Loucy (cell line): Measurements from ENCODE around the gene MASTL.
A peak's percentile ranks its signal among the peaks of the same experiment; 100 is the strongest.

ENCODE experiments used
- H2AFZ ChIP-seq: fragments of 200-600 bp; sonication (generic); 2 replicates; pipeline ENCODE4 v1.6.0; 2016; ENCODE audit warnings: antibody characterized with exemption, mild to moderate bottlenecking, low read length, moderate library complexity
- H3F3A ChIP-seq: fragments of 200-600 bp; 2 replicates; pipeline ENCODE4 v1.6.0; 2016; ENCODE audit warnings: antibody characterized with exemption, low read depth, mild to moderate bottlenecking
- H3K27me3 ChIP-seq: fragments of 200-600 bp; sonication (generic); 2 replicates; pipeline ENCODE4 v1.6.1; 2014; ENCODE audit warnings: low read length, mild to moderate bottlenecking; ENCODE audit not compliant: insufficient read depth, poor library complexity, severe bottlenecking
- H3K36me3 ChIP-seq: fragments of 200-600 bp; sonication (generic); 2 replicates; pipeline ENCODE4 v1.6.1; 2016; ENCODE audit warnings: low read length; ENCODE audit not compliant: insufficient read depth
- H3K4me1 ChIP-seq: fragments of 200-600 bp; sonication (generic); 2 replicates; pipeline ENCODE4 v1.5.1; 2014; ENCODE audit warnings: low read length, mild to moderate bottlenecking; ENCODE audit not compliant: insufficient read depth, poor library complexity, severe bottlenecking
- H3K4me2 ChIP-seq: fragments of 200-600 bp; sonication (generic); 2 replicates; pipeline ENCODE4 v1.6.0; 2014; ENCODE audit warnings: antibody characterized with exemption, low read length, low read depth, mild to moderate bottlenecking; ENCODE audit not compliant: poor library complexity, severe bottlenecking
- H3K4me3 ChIP-seq: fragments of 200-600 bp; sonication (generic); 2 replicates; pipeline ENCODE4 v1.5.1; 2014; ENCODE audit warnings: low read length, mild to moderate bottlenecking, mixed read lengths; ENCODE audit not compliant: poor library complexity, severe bottlenecking
- H3K79me2 ChIP-seq: fragments of 200-600 bp; sonication (generic); 2 replicates; pipeline ENCODE4 v1.6.1; 2014; ENCODE audit warnings: low read length; ENCODE audit not compliant: insufficient read depth
- H3K9ac ChIP-seq: fragments of 200-600 bp; sonication (generic); 2 replicates; pipeline ENCODE4 v1.6.0; 2014; ENCODE audit warnings: mild to moderate bottlenecking, low read depth, low read length, moderate library complexity; ENCODE audit not compliant: poor library complexity, severe bottlenecking
- H3K9me2 ChIP-seq: fragments of 200-600 bp; sonication (generic); replicated peaks from 2 replicates; pipeline ENCODE4 v1.6.1; 2016; ENCODE audit warnings: low read depth, low read length, mixed read lengths
- H3K9me3 ChIP-seq: fragments of 200-600 bp; sonication (generic); 2 replicates; pipeline ENCODE4 v1.6.1; 2014; ENCODE audit warnings: mild to moderate bottlenecking, antibody characterized with exemption, low read length, low read depth; ENCODE audit not compliant: insufficient read depth
- H4K20me1 ChIP-seq: fragments of 200-600 bp; sonication (generic); 2 replicates; pipeline ENCODE4 v1.6.0; 2014; ENCODE audit warnings: antibody characterized with exemption, low read length, mild to moderate bottlenecking; ENCODE audit not compliant: insufficient read depth, poor library complexity, severe bottlenecking
- CTCF ChIP-seq: fragments of 200-600 bp; sonication (generic); conservative IDR thresholded peaks from 2 replicates; pipeline ENCODE4 v1.5.1; 2014; ENCODE audit warnings: mild to moderate bottlenecking, antibody characterized with exemption, low read length
- EZH2phosphoT487 ChIP-seq: fragments of 200-600 bp; IDR thresholded peaks from 2 replicates; pipeline ENCODE4 v1.6.1; 2018; ENCODE audit warnings: antibody characterized with exemption, mild to moderate bottlenecking, moderate library complexity, borderline replicate concordance

The MASTL gene

DNA sequence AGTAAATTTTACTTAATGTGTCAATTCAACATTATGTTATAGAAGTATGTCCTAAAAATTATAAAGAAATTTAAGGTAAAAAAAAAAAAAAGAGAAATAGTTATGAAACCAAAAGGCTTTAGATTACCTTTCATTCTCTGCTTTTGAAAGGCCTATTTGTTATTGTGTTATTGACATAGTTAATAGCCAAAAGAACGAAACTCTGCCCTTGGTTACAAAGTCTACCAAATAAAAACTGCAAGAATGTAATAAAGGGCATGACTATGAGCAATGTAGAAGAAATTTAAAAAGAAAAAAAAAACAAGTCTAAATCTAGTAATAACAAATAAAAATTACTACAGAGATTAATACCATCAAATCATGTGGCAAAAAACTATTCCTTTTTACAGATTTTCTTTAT lies 74.9 kb downstream of the MASTL start:
- Histone ChIP-seq H3K9ac (no peak overlapping the region), H3F3A (no peaks in the 10 kb centered on the region), H4K20me1 (no peaks in the 10 kb centered on the region), H3K9me3 (no peaks in the 10 kb centered on the region), H3K4me3 (no peak overlapping the region), H3K36me3 (peaks cover 9% of the 10 kb centered on the region; the same call in 1 of the 2 replicates), H2AFZ (no peak overlapping the region), H3K9me2 (no peaks in the 10 kb centered on the region), H3K27me3 (no peaks in the 10 kb centered on the region), H3K4me1 (peaks cover 8% of the 10 kb centered on the region), H3K79me2 (0 out of 2 replicates have a peak, but pooled peaks cover 1% of the 10 kb centered on the region), H3K4me2 (no peak overlapping the region)
- TF ChIP-seq EZH2phosphoT487 (no peak), CTCF (no peak)

- Histone ChIP-seq H3K4me3 (no peak overlapping the region), H3K36me3 (peaks cover 5% of the 10 kb centered on the region; the same call in 1 of the 2 replicates), H3K9me2 (no peaks in the 10 kb centered on the region), H3K4me1 (peaks cover 8% of the 10 kb centered on the region), H3K9me3 (no peaks in the 10 kb centered on the region), H4K20me1 (no peaks in the 10 kb centered on the region), H2AFZ (no peak overlapping the region), H3K9ac (no peak overlapping the region), H3K79me2 (peaks cover 36% of the 10 kb centered on the region), H3K4me2 (peak overlapping the region; percentile 41), H3F3A (no peaks in the 10 kb centered on the region), H3K27me3 (no peaks in the 10 kb centered on the region)
- no peak for TF ChIP-seq CTCF
- TF ChIP-seq EZH2phosphoT487: no peak
Measured at GRCh38 chr10:27235706-27236105, 80.6 kb downstream of the MASTL start.
